H9 (cell line): ENCODE measurements around the gene UPK3A. TPM values are rescaled to one million over a fixed set of nuclear protein-coding genes. Genes with fewer than 3 reads are reported as not detected.

Experiments
- DNase-seq: peaks from one replicate; pipeline ENCODE4 v3.0.0-alpha.2; 2017
- H2AFZ ChIP-seq: one replicate; pipeline ENCODE4 v1.6.1; 2013; ENCODE audit warnings: mild to moderate bottlenecking, low read length, control low read depth, moderate library complexity
- H2AK5ac ChIP-seq: 2 replicates; pipeline ENCODE4 v1.6.1; 2013; ENCODE audit warnings: low read length, control low read depth, mixed read lengths; ENCODE audit not compliant: insufficient read length
- H2BK120ac ChIP-seq: one replicate; pipeline ENCODE4 v1.6.1; 2013; ENCODE audit warnings: low read depth, mild to moderate bottlenecking, low read length, control low read depth, inconsistent platforms; ENCODE audit not compliant: poor library complexity, severe bottlenecking
- H2BK12ac ChIP-seq: 2 replicates; pipeline ENCODE4 v1.6.1; 2013; ENCODE audit warnings: low read length, control low read depth, mixed read lengths, low read depth; ENCODE audit not compliant: insufficient read length
- H2BK15ac ChIP-seq: 2 replicates; pipeline ENCODE4 v1.6.1; 2013; ENCODE audit warnings: low read depth, low read length, control low read depth
- H2BK20ac ChIP-seq: one replicate; pipeline ENCODE4 v1.6.1; 2013; ENCODE audit warnings: low read depth, mild to moderate bottlenecking, low read length, control low read depth, inconsistent platforms; ENCODE audit not compliant: poor library complexity, severe bottlenecking
- H2BK5ac ChIP-seq: 2 replicates; pipeline ENCODE4 v1.6.1; 2013; ENCODE audit warnings: low read length, control low read depth, mixed read lengths; ENCODE audit not compliant: insufficient read length
- H3K14ac ChIP-seq: 2 replicates; pipeline ENCODE4 v1.6.1; 2013; ENCODE audit warnings: low read length, control low read depth; ENCODE audit not compliant: insufficient read depth
- H3K18ac ChIP-seq: 2 replicates; pipeline ENCODE4 v1.6.1; 2013; ENCODE audit warnings: low read depth, mild to moderate bottlenecking, mixed read lengths, low read length, control low read depth; ENCODE audit not compliant: insufficient read length
- H3K23ac ChIP-seq: 2 replicates; pipeline ENCODE4 v1.6.1; 2013; ENCODE audit warnings: low read length, control low read depth, mixed read lengths, low read depth; ENCODE audit not compliant: insufficient read length
- H3K23me2 ChIP-seq: 2 replicates; pipeline ENCODE4 v1.6.1; 2013; ENCODE audit warnings: low read depth, mild to moderate bottlenecking, mixed read lengths, low read length, control low read depth; ENCODE audit not compliant: insufficient read length, poor library complexity, severe bottlenecking
- H3K27ac ChIP-seq: 2 replicates; pipeline ENCODE4 v1.5.1; 2013; ENCODE audit warnings: low read length, control low read depth, mixed read lengths, low read depth; ENCODE audit not compliant: insufficient read length
- H3K27me3 ChIP-seq: 2 replicates; pipeline ENCODE4 v1.6.1; 2013; ENCODE audit warnings: low read length, control low read depth, inconsistent platforms; ENCODE audit not compliant: insufficient read depth
- H3K4ac ChIP-seq: 2 replicates; pipeline ENCODE4 v1.6.1; 2013; ENCODE audit warnings: low read depth, mild to moderate bottlenecking, control low read depth, inconsistent platforms, low read length, moderate library complexity
- H3K4me1 ChIP-seq: 2 replicates; pipeline ENCODE4 v1.6.1; 2013; ENCODE audit warnings: low read length, control low read depth, inconsistent platforms; ENCODE audit not compliant: insufficient read depth
- H3K4me2 ChIP-seq: 2 replicates; pipeline ENCODE4 v1.6.1; 2013; ENCODE audit warnings: low read length, control low read depth, mixed read lengths; ENCODE audit not compliant: insufficient read length, insufficient read depth
- H3K56ac ChIP-seq: 2 replicates; pipeline ENCODE4 v1.6.1; 2013; ENCODE audit warnings: low read depth, mild to moderate bottlenecking, mixed read lengths, low read length, control low read depth; ENCODE audit not compliant: insufficient read length
- H3K79me1 ChIP-seq: 2 replicates; pipeline ENCODE4 v1.6.1; 2013; ENCODE audit warnings: low read depth, mild to moderate bottlenecking, moderate library complexity, low read length, control low read depth, inconsistent platforms; ENCODE audit not compliant: insufficient read depth, poor library complexity, severe bottlenecking
- H3K79me2 ChIP-seq: 2 replicates; pipeline ENCODE4 v1.6.1; 2013; ENCODE audit warnings: low read length, control low read depth, inconsistent platforms; ENCODE audit not compliant: insufficient read depth
- H3K9ac ChIP-seq: 2 replicates; pipeline ENCODE4 v1.6.1; 2013; ENCODE audit warnings: low read length, control low read depth, mixed read lengths; ENCODE audit not compliant: insufficient read length; ENCODE audit errors: extremely low read depth
- H3K9me3 ChIP-seq: one replicate; pipeline ENCODE4 v1.6.1; 2013; ENCODE audit warnings: low read depth, low read length, inconsistent platforms; ENCODE audit not compliant: control insufficient read depth
- H3T11ph ChIP-seq: one replicate; pipeline ENCODE4 v1.6.1; 2013; ENCODE audit warnings: mild to moderate bottlenecking, low read length, control low read depth, inconsistent platforms
- H4K20me1 ChIP-seq: one replicate; pipeline ENCODE4 v1.6.1; 2013; ENCODE audit not compliant: control insufficient read depth, insufficient read length, insufficient read depth
- H4K5ac ChIP-seq: 2 replicates; pipeline ENCODE4 v1.6.1; 2013; ENCODE audit warnings: low read depth, mild to moderate bottlenecking, mixed read lengths, low read length, control low read depth; ENCODE audit not compliant: insufficient read length
- H4K8ac ChIP-seq: replicated peaks from 2 replicates; pipeline ENCODE4 v1.6.1; 2013; ENCODE audit warnings: low read length, control low read depth, mixed read lengths, low read depth; ENCODE audit not compliant: insufficient read length
- H4K91ac ChIP-seq: 2 replicates; pipeline ENCODE4 v1.6.1; 2013; ENCODE audit warnings: low read depth, mild to moderate bottlenecking, moderate library complexity, mixed read lengths, low read length, control low read depth; ENCODE audit not compliant: insufficient read length
- H3K27ac Mint-ChIP-seq, 3 experiments: 2 replicates in 2 of 3; 3 replicates in 1 of 3; pipeline ENCODE4 v1.8.0; 2020 to 2021; ENCODE audit warnings: mixed read lengths in 3 of 3, mild to moderate bottlenecking in 1 of 3, moderate library complexity in 1 of 3
- H3K27me3 Mint-ChIP-seq: 2 replicates; pipeline ENCODE4 v1.8.0; 2021; ENCODE audit warnings: low read depth, mild to moderate bottlenecking, moderate library complexity, mixed read lengths
- H3K36me3 Mint-ChIP-seq, 3 experiments: 2 replicates in 2 of 3; 3 replicates in 1 of 3; pipeline ENCODE4 v1.8.0; 2020 to 2021; ENCODE audit warnings: low read depth in 3 of 3, mixed read lengths in 3 of 3; ENCODE audit not compliant: insufficient read depth in 1 of 3
- H3K4me1 Mint-ChIP-seq, 2 experiments: 2 replicates each; pipeline ENCODE4 v1.8.0; 2020; ENCODE audit warnings: mixed read lengths in 2 of 2
- H3K4me3 Mint-ChIP-seq, 2 experiments: 2 replicates in 1 of 2; 3 replicates in 1 of 2; pipeline ENCODE4 v1.8.0; 2020 to 2021; ENCODE audit warnings: mild to moderate bottlenecking in 2 of 2, mixed read lengths in 2 of 2, moderate library complexity in 1 of 2
- H3K9me3 Mint-ChIP-seq, 2 experiments: 2 replicates in 1 of 2; 3 replicates in 1 of 2; pipeline ENCODE4 v1.8.0; 2020; ENCODE audit warnings: mild to moderate bottlenecking in 2 of 2, mixed read lengths in 2 of 2, moderate library complexity in 1 of 2
- CTCF ChIP-seq: fragments of 200-600 bp; sonication (generic); conservative IDR thresholded peaks from 3 replicates; pipeline ENCODE4 v1.8.0; 2021; ENCODE audit warnings: antibody characterized with exemption, mild to moderate bottlenecking
- WGBS: extraction: QIAGEN DNeasy Blood & Tissue Kit; methylation state at CpG from one replicate; pipeline ENCODE4 v1.1.7; 2013; ENCODE audit warnings: missing lambda C conversion rate, low lambda C conversion rate, mixed read lengths; ENCODE audit not compliant: insufficient read length; ENCODE audit errors: extremely low coverage; 5-methylcytosine and 5-hydroxymethylcytosine counted together
- total RNA-seq: library from RNA; stranded (reverse); gene quantifications from 2 replicates; pipeline ENCODE4 v1.2.1, GENCODE V29; 2021

Gene UPK3A
- total RNA-seq, 1 experiment from 2014 or later, result not detected

- Histone ChIP-seq H3T11ph (no peak overlapping the region), H2AK5ac (no peak overlapping the region), H3K4ac (no peak overlapping the region), H2BK20ac (no peak overlapping the region), H4K8ac (no peak overlapping the region), H2AFZ (no peak overlapping the region), H3K14ac (no peak overlapping the region), H2BK15ac (no peak overlapping the region), H3K23ac (no peak overlapping the region), H4K5ac (no peak overlapping the region), H3K27ac (no peak overlapping the region), H3K4me2 (no peak overlapping the region), H4K20me1 (no peaks in the 10 kb centered on the region), H2BK5ac (no peak overlapping the region), H3K18ac (no peak overlapping the region), H2BK12ac (no peak overlapping the region), H3K79me2 (no peaks in the 10 kb centered on the region), H4K91ac (no peak overlapping the region), H3K9me3 (no peaks in the 10 kb centered on the region), H3K9ac (no peak overlapping the region), H3K79me1 (no peaks in the 10 kb centered on the region), H3K4me1 (no peaks in the 10 kb centered on the region; the same call in 1 of the 2 replicates), H3K23me2 (no peaks in the 10 kb centered on the region), H3K56ac (no peak overlapping the region), H2BK120ac (no peak overlapping the region), H3K27me3 (no peaks in the 10 kb centered on the region)
- Mint-ChIP-seq H3K9me3 (no peaks in the 10 kb centered on the region), H3K27ac (no peak overlapping the region), H3K4me1 (peaks cover 14 to 19% of the 10 kb centered on the region in 2 experiments), H3K36me3 (no peaks in the 10 kb centered on the region), H3K27me3 (peaks cover 25% of the 10 kb centered on the region), H3K4me3 (no peak overlapping the region)
- no CpG with 5 or more reads among the region's 13 CpGs for WGBS
- no peak for TF ChIP-seq CTCF
- DNase-seq, result no peak
Observed at GRCh38 chr22:45296628-45297297, 12.0 kb downstream of the UPK3A start.
